ENCODE data around the gene NUP54.

GRCh38 chr4:76096076-76096475 lies 52.1 kb downstream of the NUP54 start:
- TF ChIP-seq CTCF (IDR thresholded peaks at IDR 0.05) (no peak), POLR2A (IDR thresholded peaks at IDR 0.05) (no peak)
